AG20443 (cell line): ENCODE data around the gene PTPRD.

Source experiments
- DNase-seq: peaks from one replicate; pipeline ENCODE4 v3.0.0; 2012; ENCODE audit warnings: low spot score, mixed read lengths

The PTPRD gene

GRCh38 chr9:8766096-8766495 lies 1846.7 kb downstream of the PTPRD start:
- DNase-seq: no peak

DNA sequence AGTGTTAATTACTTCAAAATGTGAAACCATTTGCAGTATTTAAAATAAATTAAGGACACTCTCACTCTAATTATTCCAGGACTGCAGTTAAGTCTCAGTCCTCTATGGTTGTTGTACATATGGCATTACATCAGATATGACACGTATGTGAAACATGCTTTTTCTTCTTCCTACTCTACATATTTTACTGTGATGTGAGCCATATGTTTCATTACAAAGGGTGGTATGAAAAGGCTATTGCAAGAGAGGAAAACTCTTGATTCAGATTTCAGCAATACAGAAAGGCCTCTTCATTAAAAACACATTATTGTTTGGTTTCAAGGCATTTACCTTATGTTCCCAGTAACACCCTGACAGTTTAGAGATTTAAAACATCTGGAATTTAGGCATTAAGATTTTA lies 1848.8 kb downstream of the PTPRD start:
- no peak for DNase-seq

DNA sequence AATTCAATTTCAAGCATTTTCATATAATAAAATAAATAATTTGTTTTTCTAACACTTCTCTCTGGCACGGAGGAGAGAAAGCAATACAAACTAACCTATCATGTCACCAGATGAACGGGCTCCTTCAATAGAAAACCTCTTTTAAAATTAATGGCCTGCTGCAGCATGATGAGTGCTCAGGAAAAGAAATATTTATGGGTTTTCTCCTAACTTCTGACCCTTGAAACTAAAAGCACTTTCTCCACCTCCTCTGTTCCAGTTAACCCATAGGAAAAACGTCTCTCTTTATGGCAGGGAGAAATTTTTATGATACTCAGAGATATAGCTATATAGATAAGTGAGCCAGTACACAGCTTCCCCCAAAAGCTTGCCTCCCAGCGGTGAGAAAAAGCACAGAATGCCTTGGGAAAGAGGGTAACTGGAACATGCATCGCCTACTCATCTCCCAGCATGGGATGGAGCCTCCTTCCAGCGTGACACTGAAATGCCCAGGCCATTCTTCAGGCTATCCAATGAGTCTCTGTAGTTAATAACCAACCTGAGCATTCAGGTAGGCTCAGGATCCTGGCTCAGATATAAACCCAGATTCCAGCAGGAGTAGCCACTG lies 1850.2 kb downstream of the PTPRD start:
- DNase-seq: no peak

DNA sequence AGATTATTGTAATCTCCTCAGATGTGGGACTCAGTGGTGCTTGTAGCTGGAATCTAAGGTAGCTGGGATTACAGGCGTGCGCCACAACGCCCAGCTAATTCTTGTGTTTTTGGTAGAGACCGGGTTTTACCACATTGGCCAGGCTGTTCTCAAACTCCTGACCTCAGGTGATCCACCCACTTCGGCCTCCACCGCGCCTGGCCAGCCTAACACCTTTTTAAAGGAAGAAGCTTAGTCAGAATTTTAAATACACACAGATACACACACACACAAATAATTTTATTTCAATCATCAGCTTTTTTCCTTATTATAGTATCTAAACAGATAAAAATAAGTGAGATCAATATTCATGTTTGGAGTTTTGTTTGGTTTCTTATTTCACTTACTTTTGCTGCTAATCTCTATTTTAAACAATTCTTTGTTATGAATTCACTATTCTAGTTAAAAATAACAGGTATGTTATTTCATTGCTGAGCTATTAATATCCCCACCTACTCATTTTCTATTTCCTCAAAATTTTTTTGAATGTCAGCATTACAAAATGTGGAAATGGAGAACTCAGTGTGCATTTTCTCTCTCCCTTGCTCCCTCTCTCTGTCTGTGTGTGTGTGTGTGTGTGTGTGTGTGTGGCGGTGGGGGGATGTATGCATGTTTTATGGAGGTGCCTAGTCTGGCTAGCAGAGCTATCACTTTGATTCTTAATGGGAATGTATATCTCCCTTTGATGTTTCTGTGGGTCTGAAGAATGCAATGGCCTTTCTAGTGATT lies 1852.6 kb downstream of the PTPRD start:
- no peak for DNase-seq

DNA sequence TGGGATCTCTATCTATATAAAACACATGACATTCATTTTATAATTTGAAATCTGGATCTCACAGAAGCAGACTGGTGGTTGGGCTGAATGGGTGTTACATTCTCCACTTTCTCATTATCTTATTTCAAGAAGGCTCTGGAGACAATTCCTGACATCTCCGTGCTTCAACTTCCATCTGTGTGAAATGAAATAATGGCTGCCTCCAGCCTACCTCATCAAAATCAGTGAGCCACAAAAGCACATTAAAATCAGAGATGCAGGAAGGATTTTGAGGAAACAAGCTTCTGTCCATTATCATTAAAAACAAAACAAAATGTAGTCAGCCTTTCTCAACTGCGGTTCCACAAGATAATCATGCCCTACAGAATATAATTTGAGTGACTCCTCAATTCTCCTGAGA lies 1854.9 kb downstream of the PTPRD start:
- DNase-seq: no peak

DNA sequence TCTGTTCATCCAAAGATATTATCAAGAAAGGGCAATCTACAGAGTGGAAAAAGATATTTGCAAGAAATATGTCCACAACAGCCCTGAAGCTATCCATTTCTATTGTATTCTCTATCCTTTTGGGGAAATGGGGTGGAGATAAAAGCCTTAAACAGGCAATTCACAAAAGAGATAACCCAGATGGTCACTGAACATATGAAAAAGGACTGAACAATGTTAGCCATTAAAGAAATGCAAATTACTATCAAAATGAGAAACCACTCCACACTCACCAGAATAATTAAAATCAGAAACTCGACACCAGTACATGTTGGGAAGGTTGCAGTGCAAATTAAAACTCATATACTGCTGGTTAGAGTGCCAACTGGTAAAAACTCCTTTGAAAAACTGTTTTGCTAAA lies 1858.1 kb downstream of the PTPRD start:
- no peak for DNase-seq

- no peak for DNase-seq
These were observed 1861.3 kb downstream of the PTPRD start for GRCh38 chr9:8751406-8751930.

GRCh38 chr9:8750639-8751051 lies 1862.2 kb downstream of the PTPRD start:
- no peak for DNase-seq

DNA sequence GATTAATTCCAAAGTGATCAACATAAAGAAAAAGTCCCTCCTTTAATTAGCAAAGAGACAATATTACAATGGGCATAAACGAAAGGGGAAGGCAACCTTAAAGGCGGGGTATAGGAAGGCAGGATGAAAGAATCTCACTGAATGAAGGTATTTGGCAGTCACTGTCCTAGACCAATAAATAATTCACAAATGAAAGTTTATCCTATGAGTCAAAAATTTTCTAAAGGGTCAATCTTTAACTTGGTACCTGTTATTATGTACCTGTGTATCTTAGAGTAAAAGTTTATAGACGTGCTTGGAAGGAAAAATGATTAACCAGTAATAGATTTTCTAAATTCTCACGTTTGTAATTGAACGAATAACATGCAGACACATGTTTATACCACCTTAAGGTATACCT lies 1867.5 kb downstream of the PTPRD start:
- no peak for DNase-seq

DNA sequence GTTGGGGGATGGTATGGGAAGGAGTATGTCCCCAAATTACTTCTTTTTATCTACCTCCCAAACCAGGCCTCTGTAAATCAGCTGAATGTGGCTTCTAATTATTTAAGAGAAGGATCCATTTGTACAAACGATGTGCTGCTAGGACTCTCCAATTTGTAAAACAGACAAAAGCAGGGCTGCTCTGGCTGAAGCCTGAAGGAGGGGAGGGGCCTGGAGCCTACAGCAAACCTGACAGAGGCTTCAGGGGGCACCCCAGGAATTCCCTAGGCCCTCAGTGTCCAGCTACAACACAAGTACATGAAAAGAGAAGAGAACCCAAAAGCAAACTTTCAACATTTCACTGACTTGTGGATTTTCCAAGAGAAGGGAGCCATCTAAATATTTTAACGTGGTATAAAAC lies 1873.9 kb downstream of the PTPRD start:
- no peak for DNase-seq

- DNase-seq: no peak
These were observed 1876.0 kb downstream of the PTPRD start for GRCh38 chr9:8736805-8737204.

DNA sequence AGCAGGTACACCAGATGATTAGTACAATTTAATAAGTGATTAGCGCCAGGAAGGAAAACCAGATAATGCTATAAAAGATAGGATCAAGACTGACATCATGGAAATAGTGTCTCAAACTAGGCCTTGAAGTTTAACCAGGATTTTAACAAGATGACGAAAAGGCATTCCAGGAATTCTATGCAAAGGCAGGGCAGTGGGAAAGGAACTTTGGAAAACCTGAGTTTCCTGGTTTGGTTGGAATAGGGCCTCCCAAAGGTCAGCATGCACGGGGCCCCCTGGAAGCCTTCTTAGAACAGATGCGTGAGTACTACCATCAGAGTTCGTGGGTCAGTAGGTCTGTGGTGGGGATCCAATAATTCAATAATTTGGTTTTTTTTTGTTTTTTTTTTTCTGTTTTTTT lies 1878.0 kb downstream of the PTPRD start:
- DNase-seq: no peak

DNA sequence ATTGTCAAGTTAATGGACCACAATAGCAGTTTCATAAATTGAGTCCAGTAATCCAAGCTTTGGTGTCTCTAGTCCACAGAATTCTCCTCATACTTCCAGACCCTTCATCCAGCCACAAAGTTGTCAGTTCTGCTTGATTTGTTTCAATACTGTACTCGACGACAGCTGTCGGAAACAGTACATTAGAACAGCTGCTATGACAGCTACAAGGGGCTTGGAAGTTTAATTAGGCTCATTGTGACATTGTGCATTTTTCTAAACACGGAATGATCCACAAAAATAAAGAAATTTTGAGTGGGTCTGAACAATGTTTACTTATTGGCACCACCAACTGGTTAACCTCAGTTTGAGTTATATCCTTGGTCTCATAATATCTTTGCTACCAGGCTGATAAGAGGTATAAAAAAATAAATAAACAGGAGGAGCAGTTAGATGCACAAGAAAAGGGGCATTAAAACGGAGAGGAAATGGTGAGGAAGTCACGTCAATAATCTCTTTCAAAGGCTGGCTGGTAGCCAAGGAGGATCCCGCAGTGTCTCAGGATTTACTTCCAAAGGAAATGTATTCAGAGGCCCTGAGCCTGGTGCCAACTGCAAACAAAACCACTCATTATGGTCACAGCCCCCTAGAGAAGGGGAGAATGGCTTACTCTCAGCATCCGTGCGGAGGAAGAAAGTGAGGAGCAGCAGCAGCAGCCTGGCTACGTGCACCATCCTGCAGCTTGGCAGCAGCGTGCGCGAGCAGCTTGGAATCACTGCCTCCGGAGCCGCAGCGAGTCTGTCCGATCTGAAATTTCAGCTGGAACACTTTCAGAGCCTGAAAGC lies 1879.5 kb downstream of the PTPRD start:
- DNase-seq: no peak

- no peak for DNase-seq
These were observed 1880.3 kb downstream of the PTPRD start for GRCh38 chr9:8732367-8733075.

GRCh38 chr9:8730618-8731017 lies 1882.2 kb downstream of the PTPRD start:
- no peak for DNase-seq

DNA sequence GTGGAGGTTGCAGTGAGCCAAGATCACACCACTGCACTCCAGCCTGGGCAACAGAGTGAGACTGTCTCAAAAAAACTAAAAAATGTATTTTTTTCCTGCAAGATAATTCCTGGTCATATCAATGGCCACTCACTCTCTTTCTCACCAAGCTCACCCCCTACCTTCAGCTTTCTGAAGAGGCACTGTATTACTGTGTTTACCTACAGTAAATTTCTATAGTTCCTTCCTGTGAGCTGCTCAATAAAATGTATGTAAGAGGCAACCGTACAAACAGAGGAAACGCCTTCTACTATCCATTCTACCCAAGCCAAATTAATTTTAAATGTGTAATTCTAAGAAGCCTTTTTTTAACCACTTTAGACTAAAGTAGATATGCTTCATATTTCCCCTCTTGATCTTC lies 1883.9 kb downstream of the PTPRD start:
- no peak for DNase-seq

DNA sequence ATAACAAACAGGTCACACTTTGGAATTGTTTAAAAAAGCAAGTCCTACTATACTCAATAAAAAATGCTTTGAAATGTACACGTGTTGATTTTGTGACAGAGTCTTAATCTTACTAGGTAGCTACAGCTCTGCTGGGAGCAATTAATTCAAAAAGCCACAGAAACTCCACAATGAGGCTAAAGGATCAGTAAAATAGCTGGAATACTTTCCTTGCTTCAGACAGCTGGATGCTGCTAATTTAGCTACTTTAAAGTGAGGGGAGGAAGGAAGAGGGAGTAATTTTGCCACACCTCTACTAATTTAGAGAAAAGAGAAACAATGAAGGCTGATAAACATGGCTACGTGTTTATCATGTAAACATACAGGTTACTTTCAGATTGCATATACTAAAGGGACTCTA lies 1885.6 kb downstream of the PTPRD start:
- DNase-seq: no peak

- DNase-seq: no peak
These were observed 1886.1 kb downstream of the PTPRD start for GRCh38 chr9:8726692-8727091.

DNA sequence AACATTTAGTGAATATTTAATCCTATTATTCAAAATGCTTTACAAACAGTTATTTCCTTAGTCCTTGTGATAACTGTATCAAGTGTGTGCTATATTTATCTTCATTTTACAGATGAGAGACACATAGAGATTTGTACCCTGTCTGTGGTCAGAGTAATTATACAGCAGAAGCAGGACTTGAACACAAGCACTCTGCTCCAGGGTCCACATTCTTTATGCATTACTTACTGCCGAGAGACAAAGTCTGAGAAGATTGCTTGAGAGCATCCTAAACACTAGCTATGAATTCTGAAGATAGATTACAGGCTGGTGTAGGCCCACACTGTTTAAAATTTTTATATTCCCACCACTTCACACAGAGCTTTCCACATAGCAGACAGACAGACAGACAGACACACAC lies 1887.2 kb downstream of the PTPRD start:
- DNase-seq: no peak

GRCh38 chr9:8724284-8725018 lies 1888.4 kb downstream of the PTPRD start:
- DNase-seq: no peak

- no peak for DNase-seq
These were observed 1889.6 kb downstream of the PTPRD start for GRCh38 chr9:8723195-8723594.
